ENCODE data around the gene IQCN.

IQCN gene

GRCh38 chr19:18270326-18270725 lies 3.9 kb downstream of the IQCN start:
- Histone ChIP-seq H3K9me3 (ENCODE audit: control insufficient read depth, low read length) (no peaks in the 10 kb centered on the region), H3K9ac (ENCODE audit: low read length) (no peak overlapping the region), H3K4me3 (ENCODE audit: low read length) (no peak overlapping the region), H3K36me3 (ENCODE audit: control insufficient read depth, insufficient read depth, low read length, severe bottlenecking) (peaks cover 20% of the 10 kb centered on the region), H3K4me1 (ENCODE audit: control insufficient read depth, insufficient read depth, low read length) (peaks cover 14% of the 10 kb centered on the region), H3K27me3 (replicated peaks; ENCODE audit: control insufficient read depth, insufficient read depth, low read length) (no peaks in the 10 kb centered on the region)
- DNase-seq (ENCODE audit: low read depth) = no peak

DNA sequence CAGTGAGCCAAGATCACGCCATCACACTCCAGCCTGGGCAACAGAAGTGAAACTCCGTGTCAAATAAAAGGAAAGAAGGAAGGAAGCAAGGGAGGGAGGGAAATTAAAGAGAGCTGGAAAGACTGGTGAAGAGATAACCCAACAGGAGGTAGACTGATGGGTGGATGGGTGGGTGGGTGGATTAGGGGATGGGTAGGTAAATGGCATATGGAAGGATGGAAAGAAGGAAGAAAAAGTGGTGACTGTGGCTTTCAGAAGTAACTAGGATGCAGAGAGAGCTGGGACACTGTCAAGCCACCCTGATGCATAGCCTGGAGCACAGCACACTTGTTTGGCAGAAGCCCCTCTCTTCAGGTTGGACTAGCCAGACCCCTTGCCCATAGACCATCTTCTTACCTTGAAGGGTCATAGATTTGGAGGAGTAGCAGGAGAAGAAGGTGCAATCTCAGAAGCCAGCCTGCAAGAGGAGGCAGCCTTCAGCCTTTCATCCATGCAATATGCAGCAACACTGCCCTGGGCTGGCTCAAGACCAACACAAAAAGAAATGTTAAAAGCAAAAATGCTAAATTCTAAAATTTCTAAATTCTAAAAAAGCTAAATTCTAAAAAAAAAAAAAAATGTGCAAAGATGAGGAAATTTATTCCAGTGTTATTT lies 5.1 kb downstream of the IQCN start:
- H3K4me3 ChIP-seq (ENCODE audit: low read length) = no peak overlapping the region
- DNase-seq (ENCODE audit: low read depth) = no peak

GRCh38 chr19:18266771-18267686 lies 7.2 kb downstream of the IQCN start:
- no peak for DNase-seq (ENCODE audit: low read depth)
- Histone ChIP-seq H3K27me3 (replicated peaks; ENCODE audit: control insufficient read depth, insufficient read depth, low read length) (no peaks in the 10 kb centered on the region), H3K9ac (ENCODE audit: low read length) (no peak overlapping the region), H3K36me3 (ENCODE audit: control insufficient read depth, insufficient read depth, low read length, severe bottlenecking) (peaks cover 22% of the 10 kb centered on the region), H3K4me3 (ENCODE audit: low read length) (no peak overlapping the region), H3K4me1 (ENCODE audit: control insufficient read depth, insufficient read depth, low read length) (no peaks in the 10 kb centered on the region), H3K9me3 (ENCODE audit: control insufficient read depth, low read length) (no peaks in the 10 kb centered on the region)

More for the DNA sequence above, 5.1 kb downstream of the IQCN start:
- Histone ChIP-seq H3K9ac (ENCODE audit: low read length) (no peak overlapping the region), H3K27me3 (replicated peaks; ENCODE audit: control insufficient read depth, insufficient read depth, low read length) (no peaks in the 10 kb centered on the region), H3K36me3 (ENCODE audit: control insufficient read depth, insufficient read depth, low read length, severe bottlenecking) (peaks cover 22% of the 10 kb centered on the region), H3K4me1 (ENCODE audit: control insufficient read depth, insufficient read depth, low read length) (peaks cover 3% of the 10 kb centered on the region), H3K9me3 (ENCODE audit: control insufficient read depth, low read length) (no peaks in the 10 kb centered on the region)

- Histone ChIP-seq H3K4me3 (ENCODE audit: low read length) (no peak overlapping the region), H3K36me3 (ENCODE audit: control insufficient read depth, insufficient read depth, low read length, severe bottlenecking) (peaks cover 22% of the 10 kb centered on the region), H3K27me3 (replicated peaks; ENCODE audit: control insufficient read depth, insufficient read depth, low read length) (no peaks in the 10 kb centered on the region), H3K9ac (ENCODE audit: low read length) (no peak overlapping the region), H3K9me3 (ENCODE audit: control insufficient read depth, low read length) (no peaks in the 10 kb centered on the region), H3K4me1 (ENCODE audit: control insufficient read depth, insufficient read depth, low read length) (no peaks in the 10 kb centered on the region)
- no peak for DNase-seq (ENCODE audit: low read depth)
Measured at GRCh38 chr19:18265582-18265981, 8.7 kb downstream of the IQCN start.

- Histone ChIP-seq H3K4me3 (ENCODE audit: low read length) (no peak overlapping the region), H3K9me3 (ENCODE audit: control insufficient read depth, low read length) (no peaks in the 10 kb centered on the region), H3K27me3 (replicated peaks; ENCODE audit: control insufficient read depth, insufficient read depth, low read length) (no peaks in the 10 kb centered on the region)
Measured at GRCh38 chr19:18264971-18265540, 9.2 kb downstream of the IQCN start.

DNA sequence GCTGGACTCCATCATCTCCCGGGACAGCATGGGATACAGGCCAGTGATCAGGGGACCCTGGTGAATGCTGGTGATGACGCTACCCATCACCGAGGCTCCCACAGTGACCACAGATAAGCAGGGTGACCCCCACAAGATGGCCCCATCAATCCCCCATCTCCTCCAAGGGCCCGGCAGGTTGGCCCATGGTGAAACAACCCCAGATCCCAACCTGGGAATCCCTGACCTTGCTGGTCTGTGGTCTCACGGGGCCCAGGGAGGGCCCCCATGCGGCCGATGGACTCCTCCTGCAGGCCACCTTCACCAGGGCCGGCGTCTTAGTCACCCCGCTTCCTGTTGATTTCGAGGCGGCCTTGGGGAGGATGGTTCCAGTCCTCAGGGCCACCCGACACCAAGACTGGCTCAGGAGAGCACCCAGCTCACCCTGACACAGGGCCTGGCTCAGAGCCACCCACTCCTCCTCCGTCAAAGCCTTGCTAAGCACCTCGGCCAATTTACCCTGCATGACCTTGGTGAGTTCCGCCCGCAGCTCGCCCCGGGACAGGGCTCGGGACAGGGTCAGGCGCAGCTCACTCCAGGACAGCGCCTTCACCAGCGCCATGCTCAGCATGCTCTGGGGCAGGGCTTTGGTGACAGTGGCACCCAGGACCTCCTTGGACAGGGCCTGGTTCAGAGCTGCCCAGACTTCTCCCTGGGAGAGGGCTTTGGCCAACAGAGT lies 10.0 kb downstream of the IQCN start:
- DNase-seq (ENCODE audit: low read depth) = no peak
- Histone ChIP-seq H3K9ac (ENCODE audit: low read length) (no peak overlapping the region), H3K27me3 (replicated peaks; ENCODE audit: control insufficient read depth, insufficient read depth, low read length) (no peaks in the 10 kb centered on the region), H3K4me1 (ENCODE audit: control insufficient read depth, insufficient read depth, low read length) (peaks cover 9% of the 10 kb centered on the region), H3K4me3 (ENCODE audit: low read length) (no peak overlapping the region), H3K9me3 (ENCODE audit: control insufficient read depth, low read length) (no peaks in the 10 kb centered on the region), H3K36me3 (ENCODE audit: control insufficient read depth, insufficient read depth, low read length, severe bottlenecking) (peaks cover 22% of the 10 kb centered on the region)

More at GRCh38 chr19:18264971-18265540, 9.2 kb downstream of the IQCN start:
- H3K4me1 ChIP-seq (ENCODE audit: control insufficient read depth, insufficient read depth, low read length) = peaks cover 4% of the 10 kb centered on the region
- DNase-seq (ENCODE audit: low read depth) = no peak
- H3K36me3 ChIP-seq (ENCODE audit: control insufficient read depth, insufficient read depth, low read length, severe bottlenecking) = peaks cover 22% of the 10 kb centered on the region
- no peak overlapping the region for H3K9ac ChIP-seq (ENCODE audit: low read length)

GRCh38 chr19:18263324-18264136 lies 10.7 kb downstream of the IQCN start:
- Histone ChIP-seq H3K9ac (ENCODE audit: low read length) (no peak overlapping the region), H3K36me3 (ENCODE audit: control insufficient read depth, insufficient read depth, low read length, severe bottlenecking) (peaks cover 22% of the 10 kb centered on the region), H3K27me3 (replicated peaks; ENCODE audit: control insufficient read depth, insufficient read depth, low read length) (no peaks in the 10 kb centered on the region), H3K4me3 (ENCODE audit: low read length) (no peak overlapping the region), H3K9me3 (ENCODE audit: control insufficient read depth, low read length) (no peaks in the 10 kb centered on the region), H3K4me1 (ENCODE audit: control insufficient read depth, insufficient read depth, low read length) (peaks cover 9% of the 10 kb centered on the region)
- no peak for DNase-seq (ENCODE audit: low read depth)

- no peak overlapping the region for H3K4me3 ChIP-seq (ENCODE audit: low read length)
- H3K9ac ChIP-seq (ENCODE audit: low read length) = no peak overlapping the region
- H3K36me3 ChIP-seq (ENCODE audit: control insufficient read depth, insufficient read depth, low read length, severe bottlenecking) = peaks cover 22% of the 10 kb centered on the region
- H3K4me1 ChIP-seq (ENCODE audit: control insufficient read depth, insufficient read depth, low read length) = peaks cover 9% of the 10 kb centered on the region
- DNase-seq (ENCODE audit: low read depth) = no peak
- H3K9me3 ChIP-seq (ENCODE audit: control insufficient read depth, low read length) = no peaks in the 10 kb centered on the region
- no peaks in the 10 kb centered on the region for H3K27me3 ChIP-seq (replicated peaks; ENCODE audit: control insufficient read depth, insufficient read depth, low read length)
Measured at GRCh38 chr19:18262917-18263316, 11.3 kb downstream of the IQCN start.

DNA sequence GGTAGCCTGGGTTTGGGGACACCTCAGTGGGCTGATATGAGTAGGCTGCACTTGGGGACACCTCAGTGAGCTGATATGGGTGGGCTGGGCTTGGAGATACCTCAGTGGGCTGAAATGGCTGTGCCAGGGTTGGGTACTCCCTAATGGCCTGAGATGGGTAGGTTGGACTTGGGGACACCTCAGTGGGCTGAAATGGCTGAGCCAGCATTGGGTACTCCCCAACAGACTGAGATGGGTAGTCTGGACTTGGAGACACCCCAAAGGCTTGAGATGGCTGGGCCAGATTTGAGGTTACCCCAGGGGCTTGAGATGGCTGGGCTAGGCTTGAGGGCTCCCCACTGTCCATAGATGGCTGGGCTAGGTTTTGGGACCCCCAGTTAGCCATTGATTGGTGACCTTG lies 12.1 kb downstream of the IQCN start:
- Histone ChIP-seq H3K4me1 (ENCODE audit: control insufficient read depth, insufficient read depth, low read length) (peaks cover 9% of the 10 kb centered on the region), H3K27me3 (replicated peaks; ENCODE audit: control insufficient read depth, insufficient read depth, low read length) (no peaks in the 10 kb centered on the region), H3K36me3 (ENCODE audit: control insufficient read depth, insufficient read depth, low read length, severe bottlenecking) (peaks cover 20% of the 10 kb centered on the region), H3K4me3 (ENCODE audit: low read length) (no peak overlapping the region), H3K9ac (ENCODE audit: low read length) (no peak overlapping the region), H3K9me3 (ENCODE audit: control insufficient read depth, low read length) (no peaks in the 10 kb centered on the region)
- no peak for DNase-seq (ENCODE audit: low read depth)

DNA sequence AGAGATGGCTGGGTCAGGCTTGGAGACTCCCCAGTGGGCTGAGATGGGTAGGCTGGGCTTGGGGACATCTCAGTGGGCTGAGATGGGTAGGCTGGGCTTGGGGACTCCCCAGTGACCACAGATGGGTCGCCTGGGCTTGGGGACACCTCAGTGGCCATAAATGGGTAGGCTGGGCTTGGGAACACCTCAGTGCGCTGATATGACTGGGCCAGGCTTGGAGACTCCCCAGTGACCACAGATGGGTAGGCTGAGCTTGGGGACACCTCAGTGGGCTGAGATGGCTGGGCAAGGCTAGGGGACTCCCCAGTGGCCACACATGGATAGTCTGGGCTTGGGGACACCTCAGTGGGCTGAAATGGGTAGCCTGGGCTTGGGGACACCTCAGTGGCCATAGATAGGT lies 12.8 kb downstream of the IQCN start:
- Histone ChIP-seq H3K9me3 (ENCODE audit: control insufficient read depth, low read length) (no peaks in the 10 kb centered on the region), H3K4me1 (ENCODE audit: control insufficient read depth, insufficient read depth, low read length) (peaks cover 9% of the 10 kb centered on the region), H3K27me3 (replicated peaks; ENCODE audit: control insufficient read depth, insufficient read depth, low read length) (no peaks in the 10 kb centered on the region), H3K4me3 (ENCODE audit: low read length) (no peak overlapping the region), H3K36me3 (ENCODE audit: control insufficient read depth, insufficient read depth, low read length, severe bottlenecking) (peaks cover 13% of the 10 kb centered on the region), H3K9ac (ENCODE audit: low read length) (no peak overlapping the region)
- no peak for DNase-seq (ENCODE audit: low read depth)

Data from adipocyte (in vitro differentiated cells).